Breast epithelium (tissue), 3 donors: Measurements from ENCODE around the gene MLLT10.

ENCODE experiments used
- CTCF ChIP-seq, 3 donors: fragments of 450-650 bp; IDR thresholded peaks; one replicate each; pipeline ENCODE4 v1.5.1; 2016 to 2017; ENCODE audit warnings: antibody characterized with exemption in 3 of 3, mild to moderate bottlenecking in 3 of 3, moderate library complexity in 3 of 3
- POLR2A ChIP-seq: fragments of 450-650 bp; IDR thresholded peaks from one replicate; pipeline ENCODE4 v1.6.1; 2016; ENCODE audit warnings: antibody characterized with exemption, mild to moderate bottlenecking, moderate library complexity
- POLR2AphosphoS5 ChIP-seq, 3 donors: sonication (generic); formaldehyde crosslinking; IDR thresholded peaks; one replicate each; pipeline ENCODE4 v1.6.1; 2017; ENCODE audit warnings: antibody characterized with exemption in 3 of 3

GRCh38 chr10:21520949-21521348, 13.1 kb upstream of the MLLT10 start:
- TF ChIP-seq CTCF (IDR thresholded peaks at IDR 0.05) = no peak
- TF ChIP-seq POLR2A = no peak
- no peak for TF ChIP-seq POLR2AphosphoS5 (IDR thresholded peaks at IDR 0.05)
